ENCODE measurements around the gene NTM. TPM values are rescaled to one million over a fixed set of nuclear protein-coding genes. Genes with fewer than 3 reads are reported as not detected.

The NTM gene
- polyA plus RNA-seq, 1 donor (not counting 4 experiments of a cell fraction or from before 2014, with no cell fraction given): 47.9 TPM

DNA sequence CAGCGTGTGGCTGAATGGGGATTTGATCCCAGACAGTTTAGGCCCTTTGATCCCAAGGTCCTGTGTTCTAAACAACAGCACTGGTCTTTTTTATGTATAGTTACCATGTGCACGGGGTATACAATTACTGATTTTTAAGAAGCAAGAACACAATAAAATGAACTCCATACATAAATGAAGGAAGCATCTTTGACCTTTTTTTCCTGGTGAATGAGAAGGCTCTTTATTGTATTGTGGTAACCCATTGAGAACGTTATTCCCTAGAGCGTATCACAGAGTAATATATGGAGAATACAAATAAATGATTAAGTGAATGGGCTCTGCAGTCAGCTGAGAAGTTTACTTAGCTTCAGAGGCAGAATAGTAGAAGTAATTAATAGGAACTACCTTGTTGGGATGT, 563.6 kb downstream of the NTM start:
- DNase-seq (ENCODE audit: low read depth, low spot score) (no peak), FAIRE-seq (no peak)
- no peak overlapping the region for H3K27ac ChIP-seq (ENCODE audit: control insufficient read depth, insufficient read depth, low read length)
- no peak overlapping the region for H3K4me3 ChIP-seq (ENCODE audit: control insufficient read depth in 2 of 3, extremely low read depth in 1 of 3, insufficient read depth in 2 of 3, low read depth in 1 of 3, low read length in 3 of 3)
- no peak overlapping the region for H3K4me2 ChIP-seq (ENCODE audit: control insufficient read depth, extremely low read depth, insufficient read depth, low read depth, low read length)
- peaks cover 27% of the 10 kb centered on the region for H3K79me2 ChIP-seq (ENCODE audit: control insufficient read depth, insufficient read depth, low read length)
- peaks cover 0 to 2% of the 10 kb centered on the region in 2 experiments for H3K36me3 ChIP-seq (ENCODE audit: control insufficient read depth in 2 of 2, extremely low read depth in 1 of 2, insufficient read depth in 2 of 2, low read length in 2 of 2)
- H3K9me3 ChIP-seq (ENCODE audit: control insufficient read depth, low read depth, low read length): no peaks in the 10 kb centered on the region
- no peak for TF ChIP-seq EZH2 (IDR thresholded peaks at IDR 0.05; ENCODE audit: low read length)
- TF ChIP-seq, protein P1, sequence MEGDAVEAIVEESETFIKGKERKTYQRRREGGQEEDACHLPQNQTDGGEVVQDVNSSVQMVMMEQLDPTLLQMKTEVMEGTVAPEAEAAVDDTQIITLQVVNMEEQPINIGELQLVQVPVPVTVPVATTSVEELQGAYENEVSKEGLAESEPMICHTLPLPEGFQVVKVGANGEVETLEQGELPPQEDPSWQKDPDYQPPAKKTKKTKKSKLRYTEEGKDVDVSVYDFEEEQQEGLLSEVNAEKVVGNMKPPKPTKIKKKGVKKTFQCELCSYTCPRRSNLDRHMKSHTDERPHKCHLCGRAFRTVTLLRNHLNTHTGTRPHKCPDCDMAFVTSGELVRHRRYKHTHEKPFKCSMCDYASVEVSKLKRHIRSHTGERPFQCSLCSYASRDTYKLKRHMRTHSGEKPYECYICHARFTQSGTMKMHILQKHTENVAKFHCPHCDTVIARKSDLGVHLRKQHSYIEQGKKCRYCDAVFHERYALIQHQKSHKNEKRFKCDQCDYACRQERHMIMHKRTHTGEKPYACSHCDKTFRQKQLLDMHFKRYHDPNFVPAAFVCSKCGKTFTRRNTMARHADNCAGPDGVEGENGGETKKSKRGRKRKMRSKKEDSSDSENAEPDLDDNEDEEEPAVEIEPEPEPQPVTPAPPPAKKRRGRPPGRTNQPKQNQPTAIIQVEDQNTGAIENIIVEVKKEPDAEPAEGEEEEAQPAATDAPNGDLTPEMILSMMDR (optimal IDR thresholded peaks at IDR 0.05 in 1 of 3, IDR thresholded peaks at IDR 0.05 in 1 of 3, conservative IDR thresholded peaks at IDR 0.05 in 1 of 3; ENCODE audit: extremely low read depth in 1 of 3, insufficient read depth in 2 of 3, low read length in 3 of 3): no peak
- no peak overlapping the region for H2AFZ ChIP-seq (ENCODE audit: control insufficient read depth, low read length)
- dilution Hi-C loops (cut with MboI; ENCODE audit: extremely low pct_ligation_motif_present, low sequenced_read_pairs): no loop called here
- no peaks in the 10 kb centered on the region for H4K20me1 ChIP-seq (ENCODE audit: control insufficient read depth, extremely low read depth, insufficient read depth, low read length)
- no peaks in the 10 kb centered on the region for H3K9me1 ChIP-seq (ENCODE audit: control insufficient read depth, extremely low read depth, insufficient read depth, low read length)
- no peaks in the 10 kb centered on the region for H3K4me1 ChIP-seq (ENCODE audit: control insufficient read depth, extremely low read depth, insufficient read depth, low read length)
- no peaks in the 10 kb centered on the region for H3K27me3 ChIP-seq (ENCODE audit: control insufficient read depth, extremely low read depth, insufficient read depth, low read length)
- no peak overlapping the region for H3K9ac ChIP-seq (ENCODE audit: control insufficient read depth, extremely low read depth, insufficient read depth, low read length)

DNA sequence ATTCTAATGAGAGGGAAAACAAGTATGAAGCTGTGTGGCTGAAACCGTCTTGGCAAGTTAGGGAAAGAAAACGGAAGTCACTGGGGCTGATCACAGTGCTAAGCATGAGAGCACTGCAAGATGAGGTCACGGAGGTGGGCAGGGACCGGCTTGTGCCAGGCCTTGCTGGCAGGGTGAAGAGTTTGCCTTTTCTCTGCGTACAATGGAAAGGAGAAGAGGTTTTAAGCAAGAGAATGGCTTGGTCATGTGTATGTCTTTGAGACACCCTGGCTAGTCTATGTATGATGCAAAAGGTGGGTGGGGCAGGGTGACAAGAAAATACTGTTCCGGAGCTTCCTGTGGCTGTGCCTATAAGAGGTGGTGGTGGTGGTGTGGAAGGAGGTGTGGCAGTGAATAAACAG, 567.9 kb downstream of the NTM start:
- no peak for FAIRE-seq
- no peak overlapping the region for H3K4me2 ChIP-seq (ENCODE audit: control insufficient read depth, extremely low read depth, insufficient read depth, low read depth, low read length)
- no peak overlapping the region for H3K4me3 ChIP-seq (ENCODE audit: control insufficient read depth in 2 of 3, extremely low read depth in 1 of 3, insufficient read depth in 2 of 3, low read depth in 1 of 3, low read length in 3 of 3)
- H2AFZ ChIP-seq (ENCODE audit: control insufficient read depth, low read length): no peak overlapping the region
- no peaks in the 10 kb centered on the region for H4K20me1 ChIP-seq (ENCODE audit: control insufficient read depth, extremely low read depth, insufficient read depth, low read length)
- H3K27ac ChIP-seq (ENCODE audit: control insufficient read depth, insufficient read depth, low read length): no peak overlapping the region
- H3K79me2 ChIP-seq (ENCODE audit: control insufficient read depth, insufficient read depth, low read length): peaks cover 17% of the 10 kb centered on the region
- no peaks in the 10 kb centered on the region for H3K36me3 ChIP-seq (ENCODE audit: control insufficient read depth in 2 of 2, extremely low read depth in 1 of 2, insufficient read depth in 2 of 2, low read length in 2 of 2)
- no peaks in the 10 kb centered on the region for H3K9me3 ChIP-seq (ENCODE audit: control insufficient read depth, low read depth, low read length)
- no peak for DNase-seq (ENCODE audit: low read depth, low spot score)
- no peak overlapping the region for H3K9ac ChIP-seq (ENCODE audit: control insufficient read depth, extremely low read depth, insufficient read depth, low read length)
- H3K9me1 ChIP-seq (ENCODE audit: control insufficient read depth, extremely low read depth, insufficient read depth, low read length): no peaks in the 10 kb centered on the region
- no peaks in the 10 kb centered on the region for H3K27me3 ChIP-seq (ENCODE audit: control insufficient read depth, extremely low read depth, insufficient read depth, low read length)
- dilution Hi-C loops (cut with MboI; ENCODE audit: extremely low pct_ligation_motif_present, low sequenced_read_pairs): no loop called here
- TF ChIP-seq, protein P1 (optimal IDR thresholded peaks at IDR 0.05 in 1 of 3, IDR thresholded peaks at IDR 0.05 in 1 of 3, conservative IDR thresholded peaks at IDR 0.05 in 1 of 3; ENCODE audit: extremely low read depth in 1 of 3, insufficient read depth in 2 of 3, low read length in 3 of 3): no peak
- no peak for TF ChIP-seq EZH2 (IDR thresholded peaks at IDR 0.05; ENCODE audit: low read length)
- no peaks in the 10 kb centered on the region for H3K4me1 ChIP-seq (ENCODE audit: control insufficient read depth, extremely low read depth, insufficient read depth, low read length)
